Activated effector memory CD4-positive, alpha-beta T cell treated with anti-CD3 and anti-CD28 coated beads, Interleukin-2, amount 50 U/mL, for 16 hours (primary cell): ENCODE results near the gene ZBTB42.
"Not testable (repeated sequence)": the region's sequence is repeated elsewhere in the genome, so short reads cannot be mapped to it uniquely, and the experiment has no call there.

ENCODE experiments used
- DNase-seq: peaks from one replicate; pipeline ENCODE4 v3.0.0-alpha.2; 2020

Gene ZBTB42

GRCh38 chr14:104813286-104813685, 12.4 kb downstream of the ZBTB42 start:
- peak; percentile 50 for DNase-seq

DNA sequence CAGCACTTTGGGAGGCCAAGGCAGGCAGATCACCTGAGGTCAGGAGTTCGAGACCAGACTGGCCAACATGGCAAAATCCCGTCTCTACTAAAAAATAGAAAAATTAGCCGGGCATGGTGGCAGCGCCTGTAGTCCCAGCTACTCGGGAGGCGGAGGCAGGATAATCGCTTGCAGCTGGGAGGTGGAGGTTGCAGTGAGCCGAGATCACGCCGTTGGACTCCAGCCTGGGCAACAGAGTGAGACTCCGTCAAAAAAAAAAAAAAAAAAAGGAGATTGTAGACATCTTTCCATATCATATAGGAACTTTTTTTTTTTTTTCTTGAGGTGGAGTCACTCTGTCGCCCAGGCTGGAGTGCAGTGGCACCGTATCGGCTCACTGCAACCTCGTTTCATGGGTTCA, 13.8 kb downstream of the ZBTB42 start:
- DNase-seq: peak; percentile 31

GRCh38 chr14:104816616-104816884, 15.6 kb downstream of the ZBTB42 start:
- DNase-seq: no peak

DNA sequence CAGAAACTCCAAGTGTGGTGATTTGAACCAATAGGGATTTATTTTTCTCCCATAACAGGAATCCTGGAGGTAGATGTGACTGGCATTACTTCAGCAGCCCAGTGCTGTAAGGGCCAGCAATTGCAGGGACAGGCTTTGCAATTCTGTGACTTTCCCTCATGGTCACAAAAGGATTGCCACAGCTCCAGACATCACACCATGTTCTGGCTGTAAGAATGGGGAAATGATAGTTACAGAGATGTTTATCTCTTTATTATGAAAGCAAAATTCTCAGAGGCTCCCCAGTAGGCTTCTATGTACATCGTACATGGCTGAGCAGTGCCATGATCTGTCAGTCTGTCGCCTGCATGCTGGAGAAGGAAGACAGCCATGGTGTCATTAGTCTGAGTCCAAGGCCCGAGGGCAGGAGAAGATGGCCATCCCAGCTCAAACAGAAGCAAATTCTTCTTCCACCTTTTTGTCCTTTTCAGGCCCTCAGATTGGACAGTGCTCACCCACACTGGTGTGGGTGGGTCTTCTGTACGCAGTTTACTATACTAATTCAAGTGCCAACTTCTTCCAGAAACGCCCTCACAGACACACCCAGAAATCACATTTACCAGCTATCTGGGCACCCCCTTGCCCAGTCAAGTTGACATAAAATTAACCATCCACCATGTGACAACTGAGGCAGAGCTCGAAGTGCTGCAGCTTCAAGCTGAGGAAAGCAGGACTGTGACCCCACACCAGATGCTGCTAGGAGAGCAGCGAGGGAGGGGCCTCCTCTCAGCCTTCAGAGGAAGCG, 17.2 kb downstream of the ZBTB42 start:
- DNase-seq: peak; percentile 51

- peak; percentile 58 for DNase-seq
These were observed 17.8 kb downstream of the ZBTB42 start for GRCh38 chr14:104818714-104819161.

DNA sequence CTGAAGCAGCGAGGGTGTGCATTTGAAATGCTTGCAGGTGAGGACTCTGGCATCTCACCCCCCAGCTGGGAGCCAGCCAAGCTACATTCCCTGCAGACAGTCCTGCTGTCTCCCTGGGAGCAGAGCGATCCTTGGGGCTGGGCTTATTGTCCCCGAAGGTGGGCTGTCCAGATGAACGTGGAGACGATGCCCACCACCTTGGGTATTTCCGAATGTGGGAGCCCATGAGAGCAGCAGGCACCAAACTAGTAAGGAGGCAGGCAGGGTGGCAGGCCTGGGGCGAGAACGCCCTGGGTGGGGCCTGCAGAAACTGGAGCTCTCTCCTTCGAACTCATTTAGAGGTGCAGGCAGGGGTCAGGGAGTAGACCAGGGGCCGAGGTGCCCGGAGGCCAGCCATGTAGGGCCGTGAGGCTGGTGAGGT, 18.5 kb downstream of the ZBTB42 start:
- peak; percentile 56 for DNase-seq

DNA sequence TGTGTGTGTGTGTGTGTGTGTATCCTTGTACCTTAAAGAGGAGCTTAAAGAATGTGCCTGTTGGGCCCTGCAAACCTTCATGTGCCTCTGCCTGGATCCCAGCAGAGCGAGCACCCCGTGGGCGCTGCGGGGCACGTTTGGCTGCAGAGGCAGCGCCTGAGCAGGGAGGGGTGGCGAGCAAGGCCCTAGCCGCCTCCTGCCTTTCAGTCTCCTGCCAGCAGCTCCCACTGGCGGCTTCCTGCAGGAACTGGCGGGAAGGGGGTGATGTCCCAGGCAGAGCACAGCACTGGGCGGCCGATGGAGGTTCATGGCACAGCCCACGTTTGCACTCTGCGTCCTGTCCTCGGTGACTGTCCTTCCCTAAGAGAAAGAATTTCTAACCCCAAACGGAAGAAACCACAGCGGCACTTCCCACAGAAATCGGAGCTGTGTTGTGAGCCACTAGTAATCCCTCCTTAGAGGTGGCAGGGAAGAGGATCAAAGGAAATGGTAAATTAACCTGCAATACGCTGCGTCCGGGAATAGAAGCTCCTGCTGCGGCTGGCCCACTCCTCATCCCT, 19.8 kb downstream of the ZBTB42 start:
- peak; percentile 54 for DNase-seq

DNA sequence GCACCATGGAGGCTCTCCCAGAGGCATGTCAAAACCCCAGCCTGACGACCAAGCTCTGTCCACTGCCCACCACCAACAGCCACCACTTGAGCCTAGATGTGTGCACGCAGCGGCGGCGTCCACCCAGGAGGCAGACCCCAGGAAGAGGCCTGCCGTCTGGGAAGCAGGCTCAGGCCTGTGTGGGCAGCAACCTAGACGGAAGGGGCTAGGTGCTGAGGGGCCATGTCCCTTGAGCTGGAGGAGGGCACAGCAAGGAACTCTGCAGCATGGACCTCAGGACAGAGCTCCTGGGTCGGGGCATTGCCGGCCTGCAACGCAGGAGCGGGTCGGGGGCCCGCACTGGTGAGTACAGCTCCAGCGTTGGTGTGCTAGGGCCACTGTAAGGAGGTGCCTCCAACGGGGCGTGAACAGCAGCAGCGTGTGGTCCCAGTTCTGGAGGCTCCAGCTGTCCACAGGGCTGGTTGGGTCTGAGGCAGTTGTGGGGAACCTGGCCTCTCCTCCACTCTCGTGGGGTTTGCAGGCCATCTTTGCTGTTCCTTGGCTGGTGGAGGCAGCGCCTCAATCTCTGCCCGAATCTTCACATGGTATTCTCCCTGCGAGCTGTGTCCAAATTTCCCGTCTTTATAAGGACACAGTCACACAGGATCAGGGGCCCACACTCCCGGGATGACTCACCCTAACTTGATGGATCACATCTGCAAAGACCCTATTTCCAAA, 20.5 kb downstream of the ZBTB42 start:
- DNase-seq: peak; percentile 45

- peak; percentile 51 for DNase-seq
These were observed 21.2 kb downstream of the ZBTB42 start for GRCh38 chr14:104821971-104822608.

DNA sequence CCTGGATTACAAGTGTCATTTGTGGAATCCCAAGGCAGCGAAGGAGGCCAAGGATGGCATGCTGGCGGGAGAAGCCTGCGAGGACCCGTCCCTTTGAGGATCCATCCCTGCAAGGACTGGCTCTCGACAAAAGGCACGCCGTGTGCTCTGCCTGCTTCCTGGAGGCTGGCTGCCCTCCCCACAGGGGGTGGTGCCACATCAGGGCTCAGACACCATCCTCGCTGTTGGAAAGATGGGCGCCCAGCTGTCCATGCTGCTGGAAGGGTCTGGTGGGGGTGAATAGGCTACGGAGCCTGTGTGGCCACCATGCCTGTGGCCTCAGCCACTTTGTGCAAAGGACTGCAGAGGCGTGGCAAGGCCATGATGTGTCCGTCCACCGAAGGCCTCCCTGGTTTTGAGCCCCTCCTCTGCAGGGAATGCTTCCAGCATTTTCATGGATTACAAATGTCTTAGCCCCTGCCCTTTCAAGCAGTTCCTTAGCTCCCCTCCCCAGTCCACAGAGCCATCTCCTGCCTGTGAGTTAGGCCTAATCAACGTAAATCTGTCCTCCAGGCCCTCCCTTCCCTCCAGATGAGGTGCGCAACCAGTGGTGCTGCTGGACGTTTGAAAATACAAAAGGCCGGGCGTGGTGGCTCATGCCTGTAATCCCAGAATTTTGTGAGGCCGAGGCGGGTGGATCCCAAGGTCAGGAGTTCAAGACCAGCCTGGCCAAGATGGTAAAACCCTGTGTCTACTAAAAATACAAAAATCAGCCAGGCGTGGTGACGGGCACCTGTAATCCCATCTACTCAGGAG, 22.1 kb downstream of the ZBTB42 start:
- DNase-seq: peak; percentile 57

DNA sequence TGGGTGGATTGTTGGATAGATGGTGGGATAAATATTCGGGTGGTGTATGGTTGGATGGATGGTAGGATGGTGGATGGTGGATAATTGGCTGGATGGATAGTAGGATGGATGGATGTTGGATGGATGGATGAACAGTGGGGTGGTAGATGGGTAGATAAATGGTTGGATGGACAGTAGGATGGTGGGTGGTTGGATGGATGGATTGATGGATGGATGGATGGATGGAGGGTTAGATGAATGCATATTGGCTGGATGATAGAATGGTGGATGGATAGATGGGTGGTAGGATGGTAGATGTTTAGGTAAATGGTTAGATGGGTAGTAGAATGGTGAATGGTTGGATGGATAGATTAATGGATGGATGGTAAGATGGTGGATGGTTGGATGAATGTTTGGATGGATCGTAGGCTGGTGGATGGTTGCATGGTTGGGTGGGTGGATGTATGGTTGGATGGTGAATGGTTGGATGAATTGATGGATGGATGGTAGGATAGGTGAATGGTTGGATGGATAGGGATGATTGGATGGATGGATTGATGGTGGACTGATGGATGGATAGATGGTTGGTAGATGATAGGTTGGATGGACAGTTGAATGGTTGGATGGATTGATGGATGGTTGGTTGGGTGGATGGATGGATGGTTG, 23.6 kb downstream of the ZBTB42 start:
- peak; percentile 6 for DNase-seq

DNA sequence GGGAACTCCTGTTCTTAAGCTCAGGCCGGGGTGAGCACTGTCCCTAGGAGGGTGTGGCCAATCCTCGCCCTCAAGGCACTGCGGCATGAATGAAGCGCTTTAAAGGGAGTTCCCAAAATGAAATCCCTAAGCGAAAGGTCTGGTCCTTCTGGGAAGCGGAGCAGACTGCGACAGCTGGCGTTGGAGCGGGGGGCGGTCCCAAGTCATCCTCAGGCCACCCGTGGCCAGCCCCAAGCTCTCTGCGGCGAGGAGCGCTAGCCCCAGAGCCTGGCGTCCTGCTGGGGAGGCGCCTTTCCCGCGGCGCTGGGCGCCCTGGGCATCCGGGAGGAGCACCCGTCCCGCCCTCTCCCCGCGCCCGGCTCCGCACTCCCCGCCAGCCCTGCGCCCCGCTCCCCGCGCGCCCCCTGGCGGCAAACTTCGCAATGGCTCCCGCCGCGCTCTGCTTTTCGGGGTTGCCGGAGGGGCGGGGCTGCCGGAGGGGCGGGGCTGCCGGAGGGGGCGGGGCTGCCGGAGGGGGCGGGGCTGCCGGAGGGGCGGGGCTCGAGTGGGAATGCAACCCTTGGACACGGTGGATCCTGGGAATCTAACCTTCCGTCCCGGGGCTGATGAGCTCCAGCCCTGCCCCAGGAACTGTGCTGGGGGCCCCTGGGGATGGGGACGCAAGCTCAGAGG, 25.4 kb downstream of the ZBTB42 start:
- DNase-seq: peak; percentile 99

- no peak for DNase-seq
These were observed 25.9 kb downstream of the ZBTB42 start for GRCh38 chr14:104826861-104827176.

- DNase-seq: peak; percentile 83
These were observed 26.5 kb downstream of the ZBTB42 start for GRCh38 chr14:104827177-104828055.

GRCh38 chr14:104830781-104831180, 29.9 kb downstream of the ZBTB42 start:
- peak; percentile 60 for DNase-seq

DNA sequence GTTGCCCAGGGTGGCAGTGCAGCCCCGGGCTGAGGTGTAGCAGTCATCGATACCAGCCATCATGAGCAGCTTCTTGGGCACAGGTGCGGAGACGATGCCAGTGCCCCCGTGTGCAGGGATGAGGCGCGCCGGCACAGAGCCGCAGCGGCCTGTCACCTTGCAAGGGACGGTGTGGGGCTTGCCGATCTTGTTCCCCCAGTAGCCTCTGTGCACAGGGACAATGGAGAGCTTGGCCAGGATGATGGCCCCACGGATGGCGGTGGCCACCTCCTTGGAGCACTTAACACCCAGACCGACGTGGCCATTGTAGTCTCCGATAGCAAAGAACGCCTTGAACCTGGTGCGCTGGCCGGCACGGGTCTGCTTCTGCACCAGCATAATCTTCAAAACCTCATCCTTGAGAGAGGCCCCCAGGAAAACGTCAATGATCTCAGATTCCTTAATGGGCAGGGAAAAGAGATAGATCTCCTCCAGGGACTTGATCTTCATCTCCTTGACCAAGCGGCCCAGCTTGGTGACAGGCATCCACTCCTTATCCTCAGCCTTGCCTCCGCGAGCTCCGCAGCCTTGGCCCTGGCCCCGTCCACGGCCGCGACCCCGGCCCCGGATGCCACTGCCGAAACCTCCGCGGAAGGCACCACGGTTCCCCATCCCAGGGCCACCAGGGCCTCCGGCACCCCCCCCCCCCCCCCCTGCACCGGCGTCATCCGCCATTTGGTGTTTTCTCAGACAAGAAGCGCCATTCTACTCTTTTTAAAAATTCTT, 35.5 kb downstream of the ZBTB42 start:
- not testable (repeated sequence) for DNase-seq

DNA sequence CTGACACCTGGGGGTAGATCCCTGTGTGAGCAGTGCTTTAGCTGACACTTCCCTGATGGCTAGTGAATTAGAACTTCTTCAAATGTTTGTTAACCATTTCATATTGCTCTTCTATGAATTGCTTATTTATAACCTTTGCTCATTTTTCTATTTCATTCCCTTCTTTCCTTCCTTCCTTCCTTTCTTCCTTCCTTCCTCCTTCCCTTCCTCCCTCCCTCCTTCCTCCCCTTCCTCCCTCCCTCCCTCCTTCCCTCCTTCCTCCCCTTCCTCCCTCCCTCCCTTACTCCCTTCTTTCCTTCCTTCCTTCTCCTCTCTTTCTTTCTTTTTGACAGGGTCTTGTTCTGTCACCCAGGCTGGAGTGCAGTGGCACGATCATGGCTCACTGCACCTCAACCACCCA, 40.8 kb downstream of the ZBTB42 start:
- DNase-seq: no peak

- DNase-seq: peak; percentile 39
These were observed 42.1 kb downstream of the ZBTB42 start for GRCh38 chr14:104843006-104843405.

- peak; percentile 51 for DNase-seq
These were observed 42.8 kb downstream of the ZBTB42 start for GRCh38 chr14:104843442-104844305.
